Ishikawa (cell line): ENCODE data around the gene FAM234A.

Source experiments
- CEBPB ChIP-seq: IDR thresholded peaks from 2 replicates; pipeline ENCODE4 v1.6.1; 2012
- CREB1 ChIP-seq: IDR thresholded peaks from 2 replicates; pipeline ENCODE4 v1.6.1; 2012; ENCODE audit warnings: low read depth
- EGR1 ChIP-seq: IDR thresholded peaks from 2 replicates; pipeline ENCODE4 v1.6.1; 2012
- EP300 ChIP-seq: IDR thresholded peaks from 2 replicates; pipeline ENCODE4 v1.6.1; 2012; ENCODE audit warnings: borderline replicate concordance
- FOXM1 ChIP-seq: IDR thresholded peaks from 2 replicates; pipeline ENCODE4 v1.6.1; 2012; ENCODE audit warnings: low read depth, borderline replicate concordance
- NFIC ChIP-seq: IDR thresholded peaks from 2 replicates; pipeline ENCODE4 v1.6.1; 2012
- RAD21 ChIP-seq: IDR thresholded peaks from 2 replicates; pipeline ENCODE4 v1.6.1; 2012; ENCODE audit warnings: low read depth
- TAF1 ChIP-seq: IDR thresholded peaks from 2 replicates; pipeline ENCODE4 v1.6.1; 2012; ENCODE audit warnings: low read depth, mild to moderate bottlenecking
- TCF12 ChIP-seq: IDR thresholded peaks from 2 replicates; pipeline ENCODE4 v1.6.1; 2012; ENCODE audit warnings: low read depth
- TEAD4 ChIP-seq: IDR thresholded peaks from 2 replicates; pipeline ENCODE4 v1.6.1; 2012
- YY1 ChIP-seq: IDR thresholded peaks from 2 replicates; pipeline ENCODE4 v1.6.1; 2012; ENCODE audit warnings: low read depth
- TF ChIP-seq, protein P1 (sequence below): IDR thresholded peaks from 2 replicates; pipeline ENCODE4 v1.6.1; 2012; ENCODE audit warnings: low read depth, mild to moderate bottlenecking
- TF ChIP-seq, protein P2 (sequence below): IDR thresholded peaks from 2 replicates; pipeline ENCODE4 v1.6.1; 2012
- TF ChIP-seq, protein P3 (sequence below): IDR thresholded peaks from 2 replicates; pipeline ENCODE4 v1.6.1; 2012

DNA sequence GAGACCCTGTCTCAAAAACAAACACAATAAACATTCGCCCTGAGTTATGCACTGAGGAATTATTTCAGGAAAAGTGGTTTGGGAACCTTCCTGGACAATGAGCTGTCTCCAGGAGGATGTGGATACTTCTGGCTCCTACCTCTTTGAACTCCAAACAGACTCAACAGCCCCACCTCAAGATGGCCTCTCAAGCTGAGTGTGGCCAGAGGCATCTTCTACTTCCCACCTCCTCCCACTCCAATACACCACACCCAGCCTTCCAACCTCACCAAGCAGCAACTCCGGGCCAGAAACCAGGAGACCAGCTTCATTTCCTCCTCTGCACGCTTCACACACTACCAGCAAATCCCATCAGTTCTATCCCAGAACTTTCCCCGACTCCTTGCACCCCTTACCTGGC, 42.8 kb upstream of the FAM234A start:
- TF ChIP-seq, protein P1, sequence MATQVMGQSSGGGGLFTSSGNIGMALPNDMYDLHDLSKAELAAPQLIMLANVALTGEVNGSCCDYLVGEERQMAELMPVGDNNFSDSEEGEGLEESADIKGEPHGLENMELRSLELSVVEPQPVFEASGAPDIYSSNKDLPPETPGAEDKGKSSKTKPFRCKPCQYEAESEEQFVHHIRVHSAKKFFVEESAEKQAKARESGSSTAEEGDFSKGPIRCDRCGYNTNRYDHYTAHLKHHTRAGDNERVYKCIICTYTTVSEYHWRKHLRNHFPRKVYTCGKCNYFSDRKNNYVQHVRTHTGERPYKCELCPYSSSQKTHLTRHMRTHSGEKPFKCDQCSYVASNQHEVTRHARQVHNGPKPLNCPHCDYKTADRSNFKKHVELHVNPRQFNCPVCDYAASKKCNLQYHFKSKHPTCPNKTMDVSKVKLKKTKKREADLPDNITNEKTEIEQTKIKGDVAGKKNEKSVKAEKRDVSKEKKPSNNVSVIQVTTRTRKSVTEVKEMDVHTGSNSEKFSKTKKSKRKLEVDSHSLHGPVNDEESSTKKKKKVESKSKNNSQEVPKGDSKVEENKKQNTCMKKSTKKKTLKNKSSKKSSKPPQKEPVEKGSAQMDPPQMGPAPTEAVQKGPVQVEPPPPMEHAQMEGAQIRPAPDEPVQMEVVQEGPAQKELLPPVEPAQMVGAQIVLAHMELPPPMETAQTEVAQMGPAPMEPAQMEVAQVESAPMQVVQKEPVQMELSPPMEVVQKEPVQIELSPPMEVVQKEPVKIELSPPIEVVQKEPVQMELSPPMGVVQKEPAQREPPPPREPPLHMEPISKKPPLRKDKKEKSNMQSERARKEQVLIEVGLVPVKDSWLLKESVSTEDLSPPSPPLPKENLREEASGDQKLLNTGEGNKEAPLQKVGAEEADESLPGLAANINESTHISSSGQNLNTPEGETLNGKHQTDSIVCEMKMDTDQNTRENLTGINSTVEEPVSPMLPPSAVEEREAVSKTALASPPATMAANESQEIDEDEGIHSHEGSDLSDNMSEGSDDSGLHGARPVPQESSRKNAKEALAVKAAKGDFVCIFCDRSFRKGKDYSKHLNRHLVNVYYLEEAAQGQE, result no peak
- no peak for TF ChIP-seq EP300
- no peak for TF ChIP-seq NFIC
- TF ChIP-seq YY1, result no peak
- TF ChIP-seq RAD21, result no peak
- no peak for TF ChIP-seq TAF1
- no peak for TF ChIP-seq CEBPB
- no peak for TF ChIP-seq TEAD4
- no peak for TF ChIP-seq FOXM1
- TF ChIP-seq, protein P2, sequence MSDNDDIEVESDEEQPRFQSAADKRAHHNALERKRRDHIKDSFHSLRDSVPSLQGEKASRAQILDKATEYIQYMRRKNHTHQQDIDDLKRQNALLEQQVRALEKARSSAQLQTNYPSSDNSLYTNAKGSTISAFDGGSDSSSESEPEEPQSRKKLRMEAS, result no peak
- no peak for TF ChIP-seq TCF12
- TF ChIP-seq, protein P3, sequence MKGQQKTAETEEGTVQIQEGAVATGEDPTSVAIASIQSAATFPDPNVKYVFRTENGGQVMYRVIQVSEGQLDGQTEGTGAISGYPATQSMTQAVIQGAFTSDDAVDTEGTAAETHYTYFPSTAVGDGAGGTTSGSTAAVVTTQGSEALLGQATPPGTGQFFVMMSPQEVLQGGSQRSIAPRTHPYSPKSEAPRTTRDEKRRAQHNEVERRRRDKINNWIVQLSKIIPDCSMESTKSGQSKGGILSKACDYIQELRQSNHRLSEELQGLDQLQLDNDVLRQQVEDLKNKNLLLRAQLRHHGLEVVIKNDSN, result no peak
- no peak for TF ChIP-seq EGR1
- no peak for TF ChIP-seq CREB1
